GM23248 (cell line): ENCODE measurements around the gene DRP2.

Experiments used
- EZH2 ChIP-seq: fragments of 200-600 bp; sonication (generic); IDR thresholded peaks from 2 replicates; pipeline ENCODE4 v1.6.1; 2018; ENCODE audit warnings: antibody characterized with exemption, mild to moderate bottlenecking; ENCODE audit not compliant: insufficient read depth, poor library complexity, severe bottlenecking
- EZH2phosphoT487 ChIP-seq: fragments of 200-600 bp; sonication (generic); IDR thresholded peaks from 2 replicates; pipeline ENCODE4 v1.6.1; 2018; ENCODE audit warnings: antibody characterized with exemption, moderate library complexity, mild to moderate bottlenecking, low read depth; ENCODE audit not compliant: insufficient read depth

DNA sequence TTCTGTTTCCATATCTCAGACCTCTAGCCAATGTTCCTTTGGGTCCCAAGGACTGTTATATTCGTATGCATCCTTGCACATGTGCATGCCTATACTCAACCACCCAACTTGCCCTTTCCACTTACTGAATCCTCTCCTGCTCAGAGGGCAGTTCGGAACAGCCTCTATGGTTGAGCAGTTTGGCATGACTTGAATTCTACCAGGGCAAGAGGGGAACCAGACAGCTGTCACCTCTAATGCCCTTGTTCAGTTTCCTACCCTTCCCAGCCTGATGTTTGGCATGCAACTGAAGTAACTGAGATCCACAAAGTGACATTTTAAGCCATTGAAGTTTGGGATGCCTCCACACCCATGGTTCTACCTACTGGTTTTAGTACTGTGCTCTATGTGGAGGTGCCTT lies 17.5 kb downstream of the DRP2 start:
- TF ChIP-seq EZH2phosphoT487 (no peak), EZH2 (no peak)
